Mesendoderm (in vitro differentiated cells): ENCODE results near the gene PTPRF.

Source experiments
- DNase-seq: peaks from one replicate; pipeline ENCODE4 v3.0.0; 2013
- H2AK5ac ChIP-seq: 2 replicates; pipeline ENCODE4 v1.6.1; 2013; ENCODE audit warnings: low read length, inconsistent platforms
- H2BK120ac ChIP-seq: 2 replicates; pipeline ENCODE4 v1.6.1; 2013; ENCODE audit warnings: low read depth, mild to moderate bottlenecking, low read length, moderate library complexity, mixed read lengths
- H2BK15ac ChIP-seq: replicated peaks from 2 replicates; pipeline ENCODE4 v1.6.1; 2013; ENCODE audit warnings: low read depth, mild to moderate bottlenecking, moderate library complexity
- H2BK5ac ChIP-seq: 2 replicates; pipeline ENCODE4 v1.6.1; 2013; ENCODE audit warnings: low read length, inconsistent platforms
- H3K18ac ChIP-seq: 2 replicates; pipeline ENCODE4 v1.6.1; 2013; ENCODE audit warnings: mild to moderate bottlenecking, low read length, mixed read lengths
- H3K23ac ChIP-seq: one replicate; pipeline ENCODE4 v1.6.1; 2013; ENCODE audit warnings: low read length
- H3K27ac ChIP-seq: 2 replicates; pipeline ENCODE4 v1.5.1; 2013; ENCODE audit warnings: low read depth, mild to moderate bottlenecking, inconsistent platforms, low read length, moderate library complexity
- H3K27me3 ChIP-seq: 2 replicates; pipeline ENCODE4 v1.6.1; 2013; ENCODE audit warnings: low read length, control low read depth, mild to moderate bottlenecking, inconsistent platforms; ENCODE audit not compliant: insufficient read depth, poor library complexity
- H3K36me3 ChIP-seq: 2 replicates; pipeline ENCODE4 v1.6.1; 2013; ENCODE audit warnings: low read length, inconsistent platforms; ENCODE audit not compliant: control insufficient read depth, insufficient read depth
- H3K4ac ChIP-seq: one replicate; pipeline ENCODE4 v1.6.1; 2013; ENCODE audit warnings: low read depth, mild to moderate bottlenecking, low read length, moderate library complexity
- H3K4me1 ChIP-seq: 2 replicates; pipeline ENCODE4 v1.6.1; 2013; ENCODE audit warnings: low read depth, low read length, inconsistent platforms; ENCODE audit not compliant: control insufficient read depth
- H3K4me2 ChIP-seq: 2 replicates; pipeline ENCODE4 v1.6.1; 2013; ENCODE audit warnings: low read length
- H3K4me3 ChIP-seq: 2 replicates; pipeline ENCODE4 v1.5.1; 2013; ENCODE audit warnings: mild to moderate bottlenecking, low read length
- H3K56ac ChIP-seq: one replicate; pipeline ENCODE4 v1.6.1; 2013; ENCODE audit warnings: low read length
- H3K79me1 ChIP-seq: 2 replicates; pipeline ENCODE4 v1.6.1; 2013; ENCODE audit warnings: low read length, inconsistent platforms
- H3K79me2 ChIP-seq: 2 replicates; pipeline ENCODE4 v1.6.1; 2013; ENCODE audit warnings: mild to moderate bottlenecking, low read length; ENCODE audit not compliant: control insufficient read depth, insufficient read depth
- H3K9ac ChIP-seq: 2 replicates; pipeline ENCODE4 v1.6.1; 2013; ENCODE audit warnings: low read length, inconsistent platforms
- H4K5ac ChIP-seq: one replicate; pipeline ENCODE4 v1.6.1; 2013; ENCODE audit warnings: low read length
- H4K8ac ChIP-seq: one replicate; pipeline ENCODE4 v1.6.1; 2013; ENCODE audit warnings: low read depth, mild to moderate bottlenecking, control low read depth, low read length, moderate library complexity
- WGBS: extraction: QIAGEN DNeasy Blood & Tissue Kit; methylation state at CpG from one replicate; pipeline ENCODE4 v1.1.7; 2013; ENCODE audit warnings: low lambda C conversion rate, missing lambda C conversion rate; ENCODE audit not compliant: insufficient coverage; ENCODE audit errors: extremely low coverage; 5-methylcytosine and 5-hydroxymethylcytosine counted together

Gene PTPRF

DNA sequence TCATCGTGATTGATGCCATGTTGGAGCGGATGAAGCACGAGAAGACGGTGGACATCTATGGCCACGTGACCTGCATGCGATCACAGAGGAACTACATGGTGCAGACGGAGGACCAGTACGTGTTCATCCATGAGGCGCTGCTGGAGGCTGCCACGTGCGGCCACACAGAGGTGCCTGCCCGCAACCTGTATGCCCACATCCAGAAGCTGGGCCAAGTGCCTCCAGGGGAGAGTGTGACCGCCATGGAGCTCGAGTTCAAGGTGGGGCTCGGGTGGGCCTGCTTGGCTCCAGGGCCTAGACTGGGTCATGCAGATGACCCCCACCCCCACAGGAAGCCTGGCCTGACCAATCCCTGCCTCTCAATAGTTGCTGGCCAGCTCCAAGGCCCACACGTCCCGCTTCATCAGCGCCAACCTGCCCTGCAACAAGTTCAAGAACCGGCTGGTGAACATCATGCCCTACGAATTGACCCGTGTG is 88.7 kb downstream of the PTPRF start:
- DNase-seq = no peak
- H3K36me3 ChIP-seq = peaks cover 15% of the 10 kb centered on the region

DNA sequence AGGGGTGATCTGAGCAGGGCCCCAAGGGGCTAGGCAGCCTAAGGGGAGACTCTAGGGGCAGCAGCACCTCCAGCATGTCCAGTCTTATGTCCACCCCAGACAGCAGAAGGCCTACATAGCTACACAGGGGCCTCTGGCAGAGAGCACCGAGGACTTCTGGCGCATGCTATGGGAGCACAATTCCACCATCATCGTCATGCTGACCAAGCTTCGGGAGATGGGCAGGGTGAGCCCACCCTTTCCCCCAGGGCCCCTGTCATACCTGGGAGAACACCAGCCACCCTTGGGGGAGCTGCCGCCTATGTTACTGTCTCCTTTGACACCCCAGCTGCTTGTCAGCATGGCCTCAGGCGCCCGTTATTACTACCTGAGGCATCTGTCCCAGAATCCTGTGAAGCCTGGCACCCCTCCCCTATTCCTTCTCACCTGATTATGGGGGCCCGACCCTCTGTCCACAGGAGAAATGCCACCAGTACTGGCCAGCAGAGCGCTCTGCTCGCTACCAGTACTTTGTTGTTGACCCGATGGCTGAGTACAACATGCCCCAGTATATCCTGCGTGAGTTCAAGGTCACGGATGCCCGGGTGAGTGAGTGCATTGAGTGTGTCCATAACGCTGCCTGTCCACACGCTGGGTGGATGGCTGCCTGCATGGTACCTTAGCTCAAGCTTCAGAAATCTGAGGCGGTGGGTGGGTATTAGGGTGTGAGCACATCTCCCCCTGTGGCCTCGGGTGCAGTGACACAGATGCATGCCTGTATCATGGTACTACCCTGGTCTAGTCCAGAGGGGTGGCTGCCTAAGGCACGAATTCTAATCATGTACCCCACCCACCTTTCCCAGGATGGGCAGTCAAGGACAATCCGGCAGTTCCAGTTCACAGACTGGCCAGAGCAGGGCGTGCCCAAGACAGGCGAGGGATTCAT is 89.6 kb downstream of the PTPRF start:
- no peak overlapping the region for H3K9ac ChIP-seq
- H3K79me2 ChIP-seq = no peaks in the 10 kb centered on the region
- H2AK5ac ChIP-seq = no peak overlapping the region
- WGBS = no CpG with 5 or more reads among the region's 22 CpGs
- H4K5ac ChIP-seq = no peak overlapping the region
- H3K4me1 ChIP-seq = no peaks in the 10 kb centered on the region
- no peak overlapping the region for H3K4ac ChIP-seq
- H3K4me2 ChIP-seq = no peak overlapping the region
- peaks cover 15% of the 10 kb centered on the region for H3K36me3 ChIP-seq
- H3K56ac ChIP-seq = no peak overlapping the region
- H3K27ac ChIP-seq = no peak overlapping the region
- no peaks in the 10 kb centered on the region for H3K27me3 ChIP-seq
- H3K23ac ChIP-seq = no peak overlapping the region
- H2BK5ac ChIP-seq = no peak overlapping the region
- H2BK120ac ChIP-seq = no peak overlapping the region
- H3K4me3 ChIP-seq = no peak overlapping the region
- no peak overlapping the region for H2BK15ac ChIP-seq
- no peaks in the 10 kb centered on the region for H3K79me1 ChIP-seq
- DNase-seq = no peak
- H3K18ac ChIP-seq = no peak overlapping the region
- H4K8ac ChIP-seq = no peak overlapping the region

More for the DNA sequence above, 88.7 kb downstream of the PTPRF start:
- Histone ChIP-seq H3K27me3 (no peaks in the 10 kb centered on the region), H3K27ac (no peak overlapping the region), H3K23ac (no peak overlapping the region), H2BK15ac (no peak overlapping the region), H2BK120ac (no peak overlapping the region), H2AK5ac (no peak overlapping the region), H4K5ac (no peak overlapping the region), H3K18ac (no peak overlapping the region), H3K4ac (no peak overlapping the region), H2BK5ac (no peak overlapping the region), H4K8ac (no peak overlapping the region), H3K79me2 (no peaks in the 10 kb centered on the region), H3K9ac (no peak overlapping the region), H3K4me1 (no peaks in the 10 kb centered on the region), H3K4me3 (no peak overlapping the region), H3K4me2 (no peak overlapping the region), H3K56ac (no peak overlapping the region), H3K79me1 (no peaks in the 10 kb centered on the region)
- WGBS = no CpG with 5 or more reads among the region's 21 CpGs

DNA sequence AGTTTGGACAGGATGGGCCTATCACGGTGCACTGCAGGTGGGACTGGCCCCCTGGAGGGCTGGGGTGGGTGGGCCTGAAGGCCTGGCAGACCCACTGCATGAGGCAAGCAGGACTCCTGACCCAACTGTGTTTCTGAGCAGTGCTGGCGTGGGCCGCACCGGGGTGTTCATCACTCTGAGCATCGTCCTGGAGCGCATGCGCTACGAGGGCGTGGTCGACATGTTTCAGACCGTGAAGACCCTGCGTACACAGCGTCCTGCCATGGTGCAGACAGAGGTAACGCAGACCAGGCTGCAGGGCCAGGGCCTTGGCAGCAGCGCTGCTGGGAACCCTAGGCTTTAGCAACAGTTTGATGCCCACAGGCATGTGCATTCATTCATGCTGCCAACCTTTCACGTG is 90.3 kb downstream of the PTPRF start:
- Histone ChIP-seq H2BK120ac (no peak overlapping the region), H3K27ac (no peak overlapping the region), H3K79me1 (no peaks in the 10 kb centered on the region), H3K4me2 (no peak overlapping the region), H2BK15ac (no peak overlapping the region), H3K9ac (no peak overlapping the region), H3K18ac (no peak overlapping the region), H3K23ac (no peak overlapping the region), H2AK5ac (no peak overlapping the region), H3K27me3 (no peaks in the 10 kb centered on the region), H4K8ac (no peak overlapping the region), H3K56ac (no peak overlapping the region), H3K4me3 (no peak overlapping the region), H2BK5ac (no peak overlapping the region), H4K5ac (no peak overlapping the region), H3K36me3 (peaks cover 13% of the 10 kb centered on the region), H3K4ac (no peak overlapping the region), H3K79me2 (no peaks in the 10 kb centered on the region), H3K4me1 (no peaks in the 10 kb centered on the region)
- DNase-seq = no peak
- no CpG with 5 or more reads among the region's 16 CpGs for WGBS

DNA sequence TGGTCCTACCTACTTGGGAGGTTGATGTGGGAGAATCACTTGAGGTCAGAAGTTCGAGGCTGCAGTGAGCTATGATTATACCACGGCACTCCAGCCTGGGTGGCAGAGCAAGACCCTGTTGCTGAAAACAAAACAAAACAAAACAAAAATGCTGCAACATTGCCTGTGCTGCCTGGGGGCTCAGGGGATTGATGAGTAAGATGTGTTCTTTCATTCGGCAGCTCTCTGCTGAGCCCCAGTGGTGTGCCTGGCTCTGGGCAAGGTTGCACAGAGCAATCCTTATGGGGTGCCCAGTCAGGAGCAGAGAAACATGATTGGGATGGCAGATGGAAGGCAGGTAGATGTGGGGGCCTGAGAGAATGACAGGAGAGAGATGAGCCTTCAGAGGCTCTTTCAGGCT is 90.7 kb downstream of the PTPRF start:
- no peak overlapping the region for H2BK5ac ChIP-seq
- H3K4ac ChIP-seq = no peak overlapping the region
- H3K18ac ChIP-seq = no peak overlapping the region
- H4K8ac ChIP-seq = no peak overlapping the region
- H2BK15ac ChIP-seq = no peak overlapping the region
- H3K4me3 ChIP-seq = no peak overlapping the region
- no peaks in the 10 kb centered on the region for H3K79me1 ChIP-seq
- H3K36me3 ChIP-seq = peaks cover 11% of the 10 kb centered on the region
- no peak for DNase-seq
- no peak overlapping the region for H3K9ac ChIP-seq
- no peaks in the 10 kb centered on the region for H3K4me1 ChIP-seq
- H3K23ac ChIP-seq = no peak overlapping the region
- no CpG with 5 or more reads among the region's 3 CpGs for whole genome bisulfite sequencing
- H2AK5ac ChIP-seq = no peak overlapping the region
- H3K79me2 ChIP-seq = no peaks in the 10 kb centered on the region
- H3K27me3 ChIP-seq = no peaks in the 10 kb centered on the region
- no peak overlapping the region for H2BK120ac ChIP-seq
- H4K5ac ChIP-seq = no peak overlapping the region
- no peak overlapping the region for H3K4me2 ChIP-seq
- H3K56ac ChIP-seq = no peak overlapping the region
- H3K27ac ChIP-seq = no peak overlapping the region

DNA sequence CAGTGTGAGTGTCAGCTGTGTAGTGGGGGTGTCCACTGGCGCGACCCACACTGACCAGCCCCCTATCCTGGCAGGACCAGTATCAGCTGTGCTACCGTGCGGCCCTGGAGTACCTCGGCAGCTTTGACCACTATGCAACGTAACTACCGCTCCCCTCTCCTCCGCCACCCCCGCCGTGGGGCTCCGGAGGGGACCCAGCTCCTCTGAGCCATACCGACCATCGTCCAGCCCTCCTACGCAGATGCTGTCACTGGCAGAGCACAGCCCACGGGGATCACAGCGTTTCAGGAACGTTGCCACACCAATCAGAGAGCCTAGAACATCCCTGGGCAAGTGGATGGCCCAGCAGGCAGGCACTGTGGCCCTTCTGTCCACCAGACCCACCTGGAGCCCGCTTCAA is 91.2 kb downstream of the PTPRF start:
- Histone ChIP-seq H3K9ac (no peak overlapping the region), H3K4me2 (no peak overlapping the region), H3K79me2 (no peaks in the 10 kb centered on the region), H2BK120ac (no peak overlapping the region), H3K4me1 (no peaks in the 10 kb centered on the region), H3K36me3 (peaks cover 11% of the 10 kb centered on the region), H2AK5ac (no peak overlapping the region), H2BK5ac (no peak overlapping the region), H2BK15ac (no peak overlapping the region), H3K4me3 (no peak overlapping the region), H3K27me3 (no peaks in the 10 kb centered on the region), H3K23ac (no peak overlapping the region), H3K4ac (no peak overlapping the region), H3K56ac (no peak overlapping the region), H3K18ac (no peak overlapping the region), H3K27ac (no peak overlapping the region), H4K8ac (no peak overlapping the region), H3K79me1 (no peaks in the 10 kb centered on the region), H4K5ac (no peak overlapping the region)
- no peak for DNase-seq
- WGBS = no CpG with 5 or more reads among the region's 18 CpGs
